ENCODE data around the gene CCNO. TPM values are rescaled to one million over a fixed set of nuclear protein-coding genes. Genes with fewer than 3 reads are reported as not detected.

The CCNO gene
- total RNA-seq, 1 donor from 2014 or later: 0.43 TPM

DNA sequence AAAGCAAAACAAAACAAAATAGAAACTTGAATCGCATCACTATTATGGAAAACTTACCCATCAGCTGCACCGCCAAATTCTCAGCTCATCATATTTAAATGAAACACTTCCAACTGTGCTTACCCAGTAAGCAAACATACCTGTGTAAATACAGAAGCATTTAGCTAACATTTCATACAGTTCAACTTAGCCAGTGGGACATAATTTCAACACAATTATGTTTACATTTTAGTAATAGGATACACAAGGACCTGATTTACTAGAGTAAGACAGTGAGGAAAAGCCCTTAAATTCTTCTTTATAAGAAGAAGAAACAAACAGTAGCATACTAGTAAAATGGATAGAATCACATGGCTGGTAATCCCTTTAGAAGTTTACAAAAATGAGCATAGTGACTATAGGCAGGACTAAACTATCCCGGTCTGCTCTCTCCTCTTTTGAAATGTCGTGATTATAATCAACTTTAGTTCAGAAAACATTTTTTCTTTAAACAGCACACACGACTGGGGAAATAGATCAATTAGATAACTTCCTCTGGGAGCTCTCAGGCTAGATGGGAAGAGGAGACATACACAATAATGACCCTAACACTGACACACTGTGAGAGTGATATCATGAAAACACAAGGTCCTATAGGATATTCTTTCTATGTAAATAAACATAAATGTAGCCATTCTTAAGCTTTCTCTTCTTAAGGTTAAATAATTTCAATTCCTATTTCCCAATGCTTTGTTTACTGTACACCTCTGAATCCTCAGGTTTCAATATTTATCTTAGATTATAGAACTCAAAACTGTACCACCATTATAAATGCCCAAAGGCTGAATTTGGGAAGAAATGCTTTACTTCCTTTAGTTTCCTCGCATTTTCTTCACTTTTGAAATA is 44.5 kb downstream of the CCNO start:
- Mint-ChIP-seq H3K36me3 (ENCODE audit: low read depth, unreplicated experiment) (no peaks in the 10 kb centered on the region), H3K4me1 (ENCODE audit: low read depth, unreplicated experiment) (no peaks in the 10 kb centered on the region), H3K27ac (ENCODE audit: unreplicated experiment) (no peak overlapping the region), H3K27me3 (ENCODE audit: low read depth, unreplicated experiment) (peaks cover 46% of the 10 kb centered on the region), H3K9me3 (ENCODE audit: unreplicated experiment) (no peaks in the 10 kb centered on the region), H3K4me3 (ENCODE audit: unreplicated experiment) (no peak overlapping the region)
- Histone ChIP-seq H3K4me2 (ENCODE audit: low read length) (no peak overlapping the region), H3K79me2 (ENCODE audit: insufficient read depth, low read length) (no peaks in the 10 kb centered on the region), H3K9ac (ENCODE audit: low read length) (no peak overlapping the region), H3K27ac (ENCODE audit: low read depth, low read length) (no peak overlapping the region), H3K4me1 (ENCODE audit: insufficient read depth, low read length) (no peaks in the 10 kb centered on the region), H3K4me3 (ENCODE audit: insufficient read depth, low read depth, low read length) (no peak overlapping the region), H2AFZ (ENCODE audit: low read depth, low read length) (no peak overlapping the region), H3K27me3 (ENCODE audit: insufficient read depth, low read length) (peaks cover 60% of the 10 kb centered on the region), H3K36me3 (ENCODE audit: insufficient read depth, low read length) (no peaks in the 10 kb centered on the region), H3K9me3 (ENCODE audit: insufficient read depth, low read depth, low read length) (peaks cover 2% of the 10 kb centered on the region), H4K20me1 (ENCODE audit: insufficient read depth, low read length) (no peaks in the 10 kb centered on the region)
- FAIRE-seq: no peak
- TF ChIP-seq, protein P1, sequence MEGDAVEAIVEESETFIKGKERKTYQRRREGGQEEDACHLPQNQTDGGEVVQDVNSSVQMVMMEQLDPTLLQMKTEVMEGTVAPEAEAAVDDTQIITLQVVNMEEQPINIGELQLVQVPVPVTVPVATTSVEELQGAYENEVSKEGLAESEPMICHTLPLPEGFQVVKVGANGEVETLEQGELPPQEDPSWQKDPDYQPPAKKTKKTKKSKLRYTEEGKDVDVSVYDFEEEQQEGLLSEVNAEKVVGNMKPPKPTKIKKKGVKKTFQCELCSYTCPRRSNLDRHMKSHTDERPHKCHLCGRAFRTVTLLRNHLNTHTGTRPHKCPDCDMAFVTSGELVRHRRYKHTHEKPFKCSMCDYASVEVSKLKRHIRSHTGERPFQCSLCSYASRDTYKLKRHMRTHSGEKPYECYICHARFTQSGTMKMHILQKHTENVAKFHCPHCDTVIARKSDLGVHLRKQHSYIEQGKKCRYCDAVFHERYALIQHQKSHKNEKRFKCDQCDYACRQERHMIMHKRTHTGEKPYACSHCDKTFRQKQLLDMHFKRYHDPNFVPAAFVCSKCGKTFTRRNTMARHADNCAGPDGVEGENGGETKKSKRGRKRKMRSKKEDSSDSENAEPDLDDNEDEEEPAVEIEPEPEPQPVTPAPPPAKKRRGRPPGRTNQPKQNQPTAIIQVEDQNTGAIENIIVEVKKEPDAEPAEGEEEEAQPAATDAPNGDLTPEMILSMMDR (IDR thresholded peaks at IDR 0.05; ENCODE audit: insufficient read depth, low read depth, low read length): no peak
- TF ChIP-seq EZH2 (IDR thresholded peaks at IDR 0.05; ENCODE audit: insufficient read depth, low read length): no peak
- no peak for DNase-seq (ENCODE audit: low read depth)

DNA sequence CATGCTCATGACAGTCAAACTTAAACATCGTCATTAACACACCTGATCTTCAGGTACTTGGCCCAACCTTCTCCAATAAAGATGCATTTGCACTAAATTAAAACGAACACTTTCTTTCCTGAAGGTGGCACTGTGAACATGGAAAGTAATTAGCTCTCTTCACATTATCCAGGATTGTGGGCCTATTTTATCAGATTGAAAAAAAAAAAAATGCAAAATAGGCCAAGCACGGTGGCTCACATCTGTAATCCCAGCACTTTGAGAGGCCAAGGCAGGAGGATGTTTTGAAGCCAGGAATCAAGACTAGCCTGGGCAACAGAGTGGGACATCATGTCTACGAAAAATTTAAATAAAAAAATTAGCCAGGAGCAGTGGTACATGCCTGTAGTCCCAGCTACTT is 46.0 kb downstream of the CCNO start:
- no peaks in the 10 kb centered on the region for H4K20me1 ChIP-seq (ENCODE audit: insufficient read depth, low read length)
- FAIRE-seq (no peak), DNase-seq (ENCODE audit: low read depth) (no peak)
- H3K4me3 ChIP-seq (ENCODE audit: insufficient read depth, low read depth, low read length): no peak overlapping the region
- no peak overlapping the region for H3K27ac ChIP-seq (ENCODE audit: low read depth, low read length)
- Mint-ChIP-seq H3K4me1 (ENCODE audit: low read depth, unreplicated experiment) (no peaks in the 10 kb centered on the region), H3K4me3 (ENCODE audit: unreplicated experiment) (no peak overlapping the region), H3K27me3 (ENCODE audit: low read depth, unreplicated experiment) (peaks cover 40% of the 10 kb centered on the region), H3K9me3 (ENCODE audit: unreplicated experiment) (no peaks in the 10 kb centered on the region), H3K27ac (ENCODE audit: unreplicated experiment) (no peak overlapping the region), H3K36me3 (ENCODE audit: low read depth, unreplicated experiment) (no peaks in the 10 kb centered on the region)
- peaks cover 2% of the 10 kb centered on the region for H3K9me3 ChIP-seq (ENCODE audit: insufficient read depth, low read depth, low read length)
- no peak overlapping the region for H2AFZ ChIP-seq (ENCODE audit: low read depth, low read length)
- H3K79me2 ChIP-seq (ENCODE audit: insufficient read depth, low read length): no peaks in the 10 kb centered on the region
- H3K4me2 ChIP-seq (ENCODE audit: low read length): no peak overlapping the region
- H3K4me1 ChIP-seq (ENCODE audit: insufficient read depth, low read length): no peaks in the 10 kb centered on the region
- no peaks in the 10 kb centered on the region for H3K36me3 ChIP-seq (ENCODE audit: insufficient read depth, low read length)
- peaks cover 46% of the 10 kb centered on the region for H3K27me3 ChIP-seq (ENCODE audit: insufficient read depth, low read length)
- no peak overlapping the region for H3K9ac ChIP-seq (ENCODE audit: low read length)
- TF ChIP-seq EZH2 (IDR thresholded peaks at IDR 0.05; ENCODE audit: insufficient read depth, low read length): no peak
- TF ChIP-seq, protein P1 (IDR thresholded peaks at IDR 0.05; ENCODE audit: insufficient read depth, low read depth, low read length): no peak

Other genes starting within 250 kb of the CCNO start
- gene ESM1, start 248.0 kb downstream of the CCNO start, total RNA-seq: 0.54 TPM in 1 of 2 replicates, not detected in the other
- not detected in 2 replicates for gene GZMK, start 209.4 kb downstream of the CCNO start, total RNA-seq
- gene GZMA, start 131.0 kb downstream of the CCNO start, total RNA-seq: 1.7 and 2.6 TPM in 2 replicates
- 144 and 176 TPM in 2 replicates for gene GPX8, start 73.4 kb downstream of the CCNO start, total RNA-seq
- 0.11 and 0.17 TPM in 2 replicates for gene CDC20B, start 60.4 kb downstream of the CCNO start, total RNA-seq
- not detected in 2 replicates for gene MCIDAS, start 6.3 kb downstream of the CCNO start, total RNA-seq
- gene DHX29, start 74.1 kb upstream of the CCNO start, total RNA-seq: 27.0 and 28.8 TPM in 2 replicates
- gene MTREX, start 74.4 kb upstream of the CCNO start, total RNA-seq: 68.1 and 68.7 TPM in 2 replicates

All from astrocyte (in vitro differentiated cells and primary cell).